K562 (cell line): ENCODE results near the gene ZNF451.

Experiments used
- KAT8 ChIP-seq: fragments of 450-650 bp; IDR thresholded peaks from 2 replicates; pipeline ENCODE4 v1.6.1; 2016; ENCODE audit warnings: low read depth, mild to moderate bottlenecking
- POLR2A ChIP-seq: fragments of 450-650 bp; conservative IDR thresholded peaks from 2 replicates; pipeline ENCODE4 v1.6.1; 2016
- POLR2AphosphoS5 ChIP-seq: IDR thresholded peaks from 2 replicates; pipeline ENCODE4 v1.6.1; 2011; ENCODE audit warnings: mild to moderate bottlenecking, low read depth, low read length, moderate library complexity; ENCODE audit not compliant: control insufficient read depth, insufficient read depth
- TF ChIP-seq, protein P1 (sequence below): fragments of 150-350 bp; IDR thresholded peaks from 2 replicates; pipeline ENCODE4 v1.6.1; 2014; ENCODE audit warnings: low read depth, mild to moderate bottlenecking, low read length, borderline replicate concordance
- TF ChIP-seq, protein P2 (sequence below): IDR thresholded peaks from 2 replicates; pipeline ENCODE4 v1.6.1; 2011; ENCODE audit warnings: borderline replicate concordance, low read depth, mild to moderate bottlenecking, moderate library complexity, low read length; ENCODE audit not compliant: insufficient read depth, poor library complexity, severe bottlenecking
- TF ChIP-seq, protein P3 (sequence below): fragments of 150-350 bp; conservative IDR thresholded peaks from 2 replicates; pipeline ENCODE4 v1.6.1; 2014; ENCODE audit warnings: low read length
- TF ChIP-seq, protein P4 (sequence below): sonication (generic); formaldehyde crosslinking; IDR thresholded peaks from 2 replicates; pipeline ENCODE4 v1.8.0; 2022; ENCODE audit warnings: mild to moderate bottlenecking, low read depth, missing genetic modification reagents
- TF ChIP-seq, protein P5 (sequence below), 3 experiments: fragments of 200-800 bp in 1 of 3; sonication (Bioruptor generic) in 1 of 3; sonication (generic) in 1 of 3; formaldehyde crosslinking in 1 of 3; IDR thresholded peaks; 2 replicates each; pipeline versions ENCODE4 v1.6.1 to v1.8.0; 2016 to 2022; ENCODE audit warnings: mild to moderate bottlenecking in 2 of 3, missing compliant biosample characterization in 2 of 3, missing genetic modification characterization in 2 of 3, missing genetic modification reagents in 1 of 3

DNA sequence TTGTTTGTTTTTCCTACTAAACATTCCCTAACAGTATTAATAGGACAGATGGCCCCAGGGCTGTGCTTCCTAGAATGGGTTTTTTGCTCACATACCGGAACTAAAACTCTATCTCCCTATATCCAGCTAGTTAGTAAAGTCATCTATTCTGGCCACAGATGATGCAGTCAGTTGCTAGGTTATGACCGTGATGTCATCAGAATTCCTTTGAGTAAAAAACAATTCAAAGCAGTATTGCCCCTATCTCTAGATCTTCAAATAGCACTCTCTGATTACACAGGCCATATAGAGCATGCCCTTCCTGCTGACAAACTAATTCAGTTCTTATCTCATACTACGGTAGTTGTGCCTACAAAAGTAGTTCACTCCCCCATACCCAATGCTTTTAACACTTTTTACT lies 17.9 kb upstream of the ZNF451 start:
- TF ChIP-seq POLR2AphosphoS5 = no peak
- TF ChIP-seq, protein P1, sequence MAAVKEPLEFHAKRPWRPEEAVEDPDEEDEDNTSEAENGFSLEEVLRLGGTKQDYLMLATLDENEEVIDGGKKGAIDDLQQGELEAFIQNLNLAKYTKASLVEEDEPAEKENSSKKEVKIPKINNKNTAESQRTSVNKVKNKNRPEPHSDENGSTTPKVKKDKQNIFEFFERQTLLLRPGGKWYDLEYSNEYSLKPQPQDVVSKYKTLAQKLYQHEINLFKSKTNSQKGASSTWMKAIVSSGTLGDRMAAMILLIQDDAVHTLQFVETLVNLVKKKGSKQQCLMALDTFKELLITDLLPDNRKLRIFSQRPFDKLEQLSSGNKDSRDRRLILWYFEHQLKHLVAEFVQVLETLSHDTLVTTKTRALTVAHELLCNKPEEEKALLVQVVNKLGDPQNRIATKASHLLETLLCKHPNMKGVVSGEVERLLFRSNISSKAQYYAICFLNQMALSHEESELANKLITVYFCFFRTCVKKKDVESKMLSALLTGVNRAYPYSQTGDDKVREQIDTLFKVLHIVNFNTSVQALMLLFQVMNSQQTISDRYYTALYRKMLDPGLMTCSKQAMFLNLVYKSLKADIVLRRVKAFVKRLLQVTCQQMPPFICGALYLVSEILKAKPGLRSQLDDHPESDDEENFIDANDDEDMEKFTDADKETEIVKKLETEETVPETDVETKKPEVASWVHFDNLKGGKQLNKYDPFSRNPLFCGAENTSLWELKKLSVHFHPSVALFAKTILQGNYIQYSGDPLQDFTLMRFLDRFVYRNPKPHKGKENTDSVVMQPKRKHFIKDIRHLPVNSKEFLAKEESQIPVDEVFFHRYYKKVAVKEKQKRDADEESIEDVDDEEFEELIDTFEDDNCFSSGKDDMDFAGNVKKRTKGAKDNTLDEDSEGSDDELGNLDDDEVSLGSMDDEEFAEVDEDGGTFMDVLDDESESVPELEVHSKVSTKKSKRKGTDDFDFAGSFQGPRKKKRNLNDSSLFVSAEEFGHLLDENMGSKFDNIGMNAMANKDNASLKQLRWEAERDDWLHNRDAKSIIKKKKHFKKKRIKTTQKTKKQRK = no peak
- TF ChIP-seq, protein P2, sequence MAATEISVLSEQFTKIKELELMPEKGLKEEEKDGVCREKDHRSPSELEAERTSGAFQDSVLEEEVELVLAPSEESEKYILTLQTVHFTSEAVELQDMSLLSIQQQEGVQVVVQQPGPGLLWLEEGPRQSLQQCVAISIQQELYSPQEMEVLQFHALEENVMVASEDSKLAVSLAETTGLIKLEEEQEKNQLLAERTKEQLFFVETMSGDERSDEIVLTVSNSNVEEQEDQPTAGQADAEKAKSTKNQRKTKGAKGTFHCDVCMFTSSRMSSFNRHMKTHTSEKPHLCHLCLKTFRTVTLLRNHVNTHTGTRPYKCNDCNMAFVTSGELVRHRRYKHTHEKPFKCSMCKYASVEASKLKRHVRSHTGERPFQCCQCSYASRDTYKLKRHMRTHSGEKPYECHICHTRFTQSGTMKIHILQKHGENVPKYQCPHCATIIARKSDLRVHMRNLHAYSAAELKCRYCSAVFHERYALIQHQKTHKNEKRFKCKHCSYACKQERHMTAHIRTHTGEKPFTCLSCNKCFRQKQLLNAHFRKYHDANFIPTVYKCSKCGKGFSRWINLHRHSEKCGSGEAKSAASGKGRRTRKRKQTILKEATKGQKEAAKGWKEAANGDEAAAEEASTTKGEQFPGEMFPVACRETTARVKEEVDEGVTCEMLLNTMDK = no peak
- TF ChIP-seq, protein P3, sequence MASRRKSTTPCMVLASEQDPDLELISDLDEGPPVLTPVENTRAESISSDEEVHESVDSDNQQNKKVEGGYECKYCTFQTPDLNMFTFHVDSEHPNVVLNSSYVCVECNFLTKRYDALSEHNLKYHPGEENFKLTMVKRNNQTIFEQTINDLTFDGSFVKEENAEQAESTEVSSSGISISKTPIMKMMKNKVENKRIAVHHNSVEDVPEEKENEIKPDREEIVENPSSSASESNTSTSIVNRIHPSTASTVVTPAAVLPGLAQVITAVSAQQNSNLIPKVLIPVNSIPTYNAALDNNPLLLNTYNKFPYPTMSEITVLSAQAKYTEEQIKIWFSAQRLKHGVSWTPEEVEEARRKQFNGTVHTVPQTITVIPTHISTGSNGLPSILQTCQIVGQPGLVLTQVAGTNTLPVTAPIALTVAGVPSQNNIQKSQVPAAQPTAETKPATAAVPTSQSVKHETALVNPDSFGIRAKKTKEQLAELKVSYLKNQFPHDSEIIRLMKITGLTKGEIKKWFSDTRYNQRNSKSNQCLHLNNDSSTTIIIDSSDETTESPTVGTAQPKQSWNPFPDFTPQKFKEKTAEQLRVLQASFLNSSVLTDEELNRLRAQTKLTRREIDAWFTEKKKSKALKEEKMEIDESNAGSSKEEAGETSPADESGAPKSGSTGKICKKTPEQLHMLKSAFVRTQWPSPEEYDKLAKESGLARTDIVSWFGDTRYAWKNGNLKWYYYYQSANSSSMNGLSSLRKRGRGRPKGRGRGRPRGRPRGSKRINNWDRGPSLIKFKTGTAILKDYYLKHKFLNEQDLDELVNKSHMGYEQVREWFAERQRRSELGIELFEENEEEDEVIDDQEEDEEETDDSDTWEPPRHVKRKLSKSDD = no peak
- TF ChIP-seq, protein P4, sequence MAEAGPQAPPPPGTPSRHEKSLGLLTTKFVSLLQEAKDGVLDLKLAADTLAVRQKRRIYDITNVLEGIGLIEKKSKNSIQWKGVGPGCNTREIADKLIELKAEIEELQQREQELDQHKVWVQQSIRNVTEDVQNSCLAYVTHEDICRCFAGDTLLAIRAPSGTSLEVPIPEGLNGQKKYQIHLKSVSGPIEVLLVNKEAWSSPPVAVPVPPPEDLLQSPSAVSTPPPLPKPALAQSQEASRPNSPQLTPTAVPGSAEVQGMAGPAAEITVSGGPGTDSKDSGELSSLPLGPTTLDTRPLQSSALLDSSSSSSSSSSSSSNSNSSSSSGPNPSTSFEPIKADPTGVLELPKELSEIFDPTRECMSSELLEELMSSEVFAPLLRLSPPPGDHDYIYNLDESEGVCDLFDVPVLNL = no peak
- TF ChIP-seq, protein P5, sequence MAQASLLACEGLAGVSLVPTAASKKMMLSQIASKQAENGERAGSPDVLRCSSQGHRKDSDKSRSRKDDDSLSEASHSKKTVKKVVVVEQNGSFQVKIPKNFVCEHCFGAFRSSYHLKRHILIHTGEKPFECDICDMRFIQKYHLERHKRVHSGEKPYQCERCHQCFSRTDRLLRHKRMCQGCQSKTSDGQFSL (CRISPR knock-in tag; IDR thresholded peaks at IDR 0.05) = no peak
- TF ChIP-seq, protein P5 (tag; IDR thresholded peaks at IDR 0.05) = no peak
- no peak for TF ChIP-seq POLR2A
- no peak for TF ChIP-seq KAT8
